ENCODE results near the gene COL1A1. TPM values are rescaled to one million over a fixed set of nuclear protein-coding genes. Genes with fewer than 3 reads are reported as not detected.

COL1A1 gene
- total and polyA plus RNA-seq, 2 of the 13 experiments (the other 11 are each of a cell fraction or from before 2014, with no cell fraction given): 0.05 TPM; not detected in 1

GRCh38 chr17:50148226-50149090, 53.0 kb downstream of the COL1A1 start (continued):
- TF ChIP-seq HNRNPLL (IDR thresholded peaks at IDR 0.05; ENCODE audit: low read depth, low read length, poor library complexity, severe bottlenecking): no peak
- TF ChIP-seq IKZF5 (CRISPR knock-in tag; IDR thresholded peaks at IDR 0.05): no peak
- no peak for TF ChIP-seq HMGXB4 (CRISPR knock-in tag; IDR thresholded peaks at IDR 0.05; ENCODE audit: borderline replicate concordance in 1 of 2, low read depth in 1 of 2)
- no peak for TF ChIP-seq STAT5B (CRISPR knock-in tag; IDR thresholded peaks at IDR 0.05)
- no peak for TF ChIP-seq ZBTB44 (CRISPR knock-in tag; IDR thresholded peaks at IDR 0.05)
- TF ChIP-seq ZBTB7A (CRISPR knock-in tag; IDR thresholded peaks at IDR 0.05): 0 out of 2 replicates have a peak, but pooled peaks have one; percentile 43
- no peak for TF ChIP-seq SOX5 (CRISPR knock-in tag; IDR thresholded peaks at IDR 0.05; ENCODE audit: borderline replicate concordance)
- no peak for TF ChIP-seq ZNF615 (CRISPR knock-in tag; IDR thresholded peaks at IDR 0.05; ENCODE audit: borderline replicate concordance)
- TF ChIP-seq ZNF567 (CRISPR knock-in tag; IDR thresholded peaks at IDR 0.05; ENCODE audit: borderline replicate concordance): 0 out of 2 replicates have a peak, but pooled peaks have one; percentile 25
- no peak for TF ChIP-seq JARID2 (CRISPR knock-in tag; IDR thresholded peaks at IDR 0.05; ENCODE audit: insufficient replicate concordance)
- TF ChIP-seq RERE (CRISPR knock-in tag; IDR thresholded peaks at IDR 0.05; ENCODE audit: low read depth): no peak
- no peak for TF ChIP-seq MTF1 (CRISPR knock-in tag; IDR thresholded peaks at IDR 0.05)
- TF ChIP-seq TMF1 (CRISPR knock-in tag; IDR thresholded peaks at IDR 0.05; ENCODE audit: low read depth): no peak
- TF ChIP-seq SP2 (CRISPR knock-in tag; IDR thresholded peaks at IDR 0.05): no peak
- TF ChIP-seq FIP1L1 (IDR thresholded peaks at IDR 0.05; ENCODE audit: borderline replicate concordance, insufficient read depth, low read depth, low read length): no peak
- peak; percentile 99 for TF ChIP-seq TGIF2 (CRISPR knock-in tag; IDR thresholded peaks at IDR 0.05)
- no peak for TF ChIP-seq ZNF282 (IDR thresholded peaks at IDR 0.05; ENCODE audit: partially characterized antibody)
- TF ChIP-seq MTA1 (CRISPR knock-in tag; IDR thresholded peaks at IDR 0.05; ENCODE audit: borderline replicate concordance): no peak
